Uterus (tissue), 4 donors: Measurements from ENCODE around the gene WDR86. TPM values are rescaled to one million over a fixed set of nuclear protein-coding genes. Genes with fewer than 3 reads are reported as not detected.

Experiments used
- DNase-seq, 2 donors: peaks; one replicate each; pipeline ENCODE4 v3.0.0-alpha.2; 2019 to 2020
- H3K27ac ChIP-seq, 2 donors: fragments of 200-600 bp; sonication (generic); 1 replicate in 1 of 2; 2 replicates in 1 of 2; pipeline ENCODE4 v1.5.1; 2016 to 2018
- H3K27me3 ChIP-seq, 2 donors: fragments of 200-600 bp; sonication (generic); one replicate each; pipeline ENCODE4 v1.5.1; 2018 to 2019; ENCODE audit warnings: control low read depth in 1 of 2
- H3K36me3 ChIP-seq, 2 donors: fragments of 200-600 bp; sonication (generic); one replicate each; pipeline ENCODE4 v1.5.1; 2019; ENCODE audit warnings: control low read depth in 1 of 2
- H3K4me1 ChIP-seq, 2 donors: fragments of 200-600 bp; sonication (generic); one replicate each; pipeline ENCODE4 v1.5.1; 2018 to 2019; ENCODE audit warnings: control low read depth in 1 of 2
- H3K4me3 ChIP-seq, 2 donors: fragments of 200-600 bp; sonication (generic); 1 replicate in 1 of 2; 2 replicates in 1 of 2; pipeline ENCODE4 v1.5.1; 2018 to 2019; ENCODE audit warnings: mild to moderate bottlenecking in 1 of 2
- H3K9me3 ChIP-seq, 2 donors: fragments of 200-600 bp; sonication (generic); one replicate each; pipeline ENCODE4 v1.5.1; 2019; ENCODE audit warnings: control low read depth in 1 of 2
- CTCF ChIP-seq, 4 experiments: fragments of 200-600 bp in 2 of 4; fragments of 450-650 bp in 2 of 4; sonication (generic) in 2 of 4; IDR thresholded peaks; one replicate each; pipeline ENCODE4 v1.5.1; 2016 to 2019; ENCODE audit warnings: antibody characterized with exemption in 4 of 4, mild to moderate bottlenecking in 2 of 4, moderate library complexity in 1 of 4
- POLR2A ChIP-seq, 2 donors: fragments of 450-650 bp; IDR thresholded peaks; one replicate each; pipeline ENCODE4 v1.6.1; 2016; ENCODE audit warnings: antibody characterized with exemption in 2 of 2, mild to moderate bottlenecking in 1 of 2, moderate library complexity in 1 of 2
- intact Hi-C: fragments of 100-400 bp; cut with DNase I; formaldehyde crosslinking; loops from one replicate; pipeline ENCODE4 v1.15.1; 2023; ENCODE audit warnings: low total_unique reads
- total RNA-seq, 4 donors: library from RNA; depleted of rRNA in 3 of 4; stranded (reverse); fragments of >200 nt in 3 of 4; gene quantifications; one replicate each; pipeline versions ENCODE4 v1.1.0 to v1.2.4, GENCODE V29; 2014 to 2023
- donor health status: DM: yes; HTN: yes; CAD: no.

WDR86 gene
- total RNA-seq, 4 donors from 2014 or later = 3.2 to 100 (median 53.4) TPM

GRCh38 chr7:151342102-151342646, 67.7 kb downstream of the WDR86 start:
- H3K4me3 ChIP-seq = peak overlapping the region; percentile 54 to 94
- TF ChIP-seq POLR2A (IDR thresholded peaks at IDR 0.05) (no peak), CTCF (IDR thresholded peaks at IDR 0.05) (no peak)
- no peak for DNase-seq
- intact Hi-C loops = no loop called here
- no peaks in the 10 kb centered on the region for H3K9me3 ChIP-seq
- no peaks in the 10 kb centered on the region for H3K36me3 ChIP-seq
- peak overlapping the region; percentile 76 to 81 for H3K27ac ChIP-seq
- no peaks in the 10 kb centered on the region for H3K27me3 ChIP-seq
- H3K4me1 ChIP-seq = peaks cover 7 to 9% of the 10 kb centered on the region in 2 donors

GRCh38 chr7:151341357-151342101, 68.3 kb downstream of the WDR86 start, which contains the start of gene NUB1:
Gene NUB1, plus strand, starts transcription at chr7:151341812. Its CDS starts 3,538 bp downstream, at chr7:151345350.
- TF ChIP-seq CTCF (IDR thresholded peaks at IDR 0.05) = peak in 1 of 4 experiments; percentile 24
- TF ChIP-seq POLR2A (IDR thresholded peaks at IDR 0.05) = peak; percentile 42 to 74
- peak within 1 kb of the TSS; percentile 76 to 81 for H3K27ac ChIP-seq
- peak within 1 kb of the TSS; percentile 54 to 94 for H3K4me3 ChIP-seq
- H3K27me3 ChIP-seq = no peaks in the 10 kb centered on the region
- no peaks in the 10 kb centered on the region for H3K9me3 ChIP-seq
- intact Hi-C loops = no loop called here
- peaks cover 7 to 9% of the 10 kb centered on the region in 2 donors for H3K4me1 ChIP-seq
- H3K36me3 ChIP-seq = no peaks in the 10 kb centered on the region
- DNase-seq = peak; percentile 89 to 94

GRCh38 chr7:151340794-151341356, 69.0 kb downstream of the WDR86 start:
- Histone ChIP-seq H3K9me3 (no peaks in the 10 kb centered on the region), H3K4me1 (peaks cover 7 to 9% of the 10 kb centered on the region in 2 donors), H3K27ac (peak overlapping the region; percentile 61 to 81), H3K27me3 (no peaks in the 10 kb centered on the region), H3K4me3 (peak overlapping the region in 1 of 2 donors; percentile 94), H3K36me3 (no peaks in the 10 kb centered on the region)
- TF ChIP-seq POLR2A (IDR thresholded peaks at IDR 0.05) = no peak
- TF ChIP-seq CTCF (IDR thresholded peaks at IDR 0.05) = peak in 2 of 4 experiments; percentile 3 to 16
- DNase-seq = no peak
- intact Hi-C loops = no loop called here

- intact Hi-C loops = no loop called here
- Histone ChIP-seq H3K27ac (no peak overlapping the region), H3K4me1 (peaks cover 7 to 9% of the 10 kb centered on the region in 2 donors), H3K36me3 (no peaks in the 10 kb centered on the region), H3K27me3 (no peaks in the 10 kb centered on the region), H3K4me3 (no peak overlapping the region), H3K9me3 (no peaks in the 10 kb centered on the region)
- TF ChIP-seq CTCF (IDR thresholded peaks at IDR 0.05) = no peak
- no peak for TF ChIP-seq POLR2A (IDR thresholded peaks at IDR 0.05)
- no peak for DNase-seq
Measured at GRCh38 chr7:151339651-151340382, 70.0 kb downstream of the WDR86 start.
